Adipose tissue (tissue), 3 donors: Measurements from ENCODE around the gene CYBRD1. TPM values are rescaled to one million over a fixed set of nuclear protein-coding genes. Genes with fewer than 3 reads are reported as not detected.

Source experiments
- H3K27ac ChIP-seq: one replicate; pipeline ENCODE4 v1.5.1; 2013; ENCODE audit warnings: low read depth, low read length
- WGBS, 3 donors: extraction: QIAGEN DNeasy Blood & Tissue Kit; methylation state at CpG; one replicate each; pipeline ENCODE4 v1.1.7; 2013; 5-methylcytosine and 5-hydroxymethylcytosine counted together
- polyA plus RNA-seq, 3 donors: library from polyadenylated mRNA; stranded (reverse); fragments of 200-250 nt; gene quantifications; one replicate each; pipeline ENCODE4 v1.2.3, GENCODE V29; 2013
- donor health status: healthy with polysubstance abuse.
- donor health status: Bipolar disorder and iron deficiency.
- donor health status: healthy.

CYBRD1 gene
- polyA plus RNA-seq, 3 donors: 9.5 to 138 (median 79.3) TPM

GRCh38 chr2:171584001-171584400 is 61.7 kb downstream of the CYBRD1 start:
- no peak overlapping the region for H3K27ac ChIP-seq
- WGBS, 3 donors: 79 to 88% (median 82%) methylated on average over 1 of the region's 1 CpG

GRCh38 chr2:171587132-171587531 is 64.9 kb downstream of the CYBRD1 start:
- 74 to 80% (median 78%) methylated on average over 4 of the region's 4 CpGs for WGBS, 3 donors
- H3K27ac ChIP-seq: no peak overlapping the region

GRCh38 chr2:171587567-171587966 is 65.3 kb downstream of the CYBRD1 start:
- H3K27ac ChIP-seq: no peak overlapping the region
- 70 to 89% (median 83%) methylated on average over 4 of the region's 4 CpGs for WGBS, 3 donors

- no peak overlapping the region for H3K27ac ChIP-seq
- WGBS, 3 donors: 87 to 97% (median 93%) methylated on average over 1 of the region's 1 CpG
Observed at GRCh38 chr2:171590116-171590515, 67.8 kb downstream of the CYBRD1 start.

- 49 to 57% (median 51%) methylated on average over 7 of the region's 7 CpGs for WGBS, 3 donors
Observed at GRCh38 chr2:171592036-171592555, 69.8 kb downstream of the CYBRD1 start.

GRCh38 chr2:171595456-171595855 is 73.2 kb downstream of the CYBRD1 start:
- H3K27ac ChIP-seq: no peak overlapping the region

More at GRCh38 chr2:171592036-171592555, 69.8 kb downstream of the CYBRD1 start:
- no peak overlapping the region for H3K27ac ChIP-seq

GRCh38 chr2:171595896-171596295 is 73.6 kb downstream of the CYBRD1 start:
- 60 to 73% (median 66%) methylated on average over 2 of the region's 2 CpGs for WGBS, 3 donors
- H3K27ac ChIP-seq: no peak overlapping the region

- 11 to 19% (median 17%) methylated on average over 7 of the region's 7 CpGs for WGBS, 3 donors
- H3K27ac ChIP-seq: no peak overlapping the region
Observed at GRCh38 chr2:171598713-171599319, 76.5 kb downstream of the CYBRD1 start.

GRCh38 chr2:171600126-171600525 is 77.9 kb downstream of the CYBRD1 start:
- no peak overlapping the region for H3K27ac ChIP-seq

- 60 to 73% (median 68%) methylated on average over 5 of the region's 5 CpGs for WGBS, 3 donors
- no peak overlapping the region for H3K27ac ChIP-seq
Observed at GRCh38 chr2:171602352-171602751, 80.1 kb downstream of the CYBRD1 start.

Other genes starting within 250 kb of the CYBRD1 start
- gene METTL8, start 88.5 kb upstream of the CYBRD1 start, polyA plus RNA-seq: 1 to 10 TPM; 2.8 to 8.1 (median 3.8) TPM
- 1 to 10 TPM; 3.4 to 5.8 (median 3.7) TPM for gene DCAF17, start 88.2 kb upstream of the CYBRD1 start, polyA plus RNA-seq
- 10 to 100 TPM; 49.1 to 66.0 (median 59.9) TPM for gene DYNC1I2, start 165.0 kb downstream of the CYBRD1 start, polyA plus RNA-seq